IgD-negative memory B cell (primary cell): ENCODE measurements around the gene RNF11. TPM values are rescaled to one million over a fixed set of nuclear protein-coding genes. Genes with fewer than 3 reads are reported as not detected.

Experiments
- H3K27ac Mint-ChIP-seq, 3 donors: one replicate each; pipeline ENCODE4 v1.8.0; 2020 to 2022; ENCODE audit warnings: mild to moderate bottlenecking in 3 of 3, mixed read lengths in 3 of 3, moderate library complexity in 1 of 3
- H3K27me3 Mint-ChIP-seq: one replicate; pipeline ENCODE4 v1.8.0; 2021; ENCODE audit warnings: mixed read lengths
- H3K36me3 Mint-ChIP-seq: one replicate; pipeline ENCODE4 v1.8.0; 2020; ENCODE audit warnings: mild to moderate bottlenecking, mixed read lengths
- H3K4me1 Mint-ChIP-seq, 3 donors: one replicate each; pipeline ENCODE4 v1.8.0; 2020 to 2022; ENCODE audit warnings: mixed read lengths in 3 of 3, mild to moderate bottlenecking in 1 of 3
- H3K4me3 Mint-ChIP-seq, 4 donors: one replicate each; pipeline ENCODE4 v1.8.0; 2020 to 2022; ENCODE audit warnings: mild to moderate bottlenecking in 4 of 4, mixed read lengths in 4 of 4, moderate library complexity in 3 of 4
- H3K9me3 Mint-ChIP-seq, 3 donors: one replicate each; pipeline ENCODE4 v1.8.0; 2020 to 2021; ENCODE audit warnings: mixed read lengths in 3 of 3, mild to moderate bottlenecking in 1 of 3
- polyA plus RNA-seq: library from polyadenylated mRNA; unstranded; fragments of 300-500 nt; fragmentation: Illumina TruSeq; gene quantifications from one replicate; pipeline ENCODE4 v1.2.3, GENCODE V29; 2021

RNF11 gene
- polyA plus RNA-seq, 1 donor from 2014 or later = 14.9 TPM

GRCh38 chr1:51302270-51302669 lies 66.2 kb downstream of the RNF11 start:
- Mint-ChIP-seq H3K4me3 (no peak overlapping the region), H3K9me3 (no peaks in the 10 kb centered on the region), H3K27me3 (peaks cover 6% of the 10 kb centered on the region), H3K27ac (no peak overlapping the region), H3K4me1 (peaks cover 2 to 4% (median 4%) of the 10 kb centered on the region in 3 donors), H3K36me3 (no peaks in the 10 kb centered on the region)

GRCh38 chr1:51302746-51303145 lies 66.7 kb downstream of the RNF11 start:
- Mint-ChIP-seq H3K4me3 (no peak overlapping the region), H3K27ac (no peak overlapping the region), H3K27me3 (peaks cover 4% of the 10 kb centered on the region), H3K4me1 (peaks cover 2 to 4% (median 3%) of the 10 kb centered on the region in 3 donors), H3K9me3 (no peaks in the 10 kb centered on the region), H3K36me3 (no peaks in the 10 kb centered on the region)

GRCh38 chr1:51303315-51303714 lies 67.2 kb downstream of the RNF11 start:
- no peak overlapping the region for H3K27ac Mint-ChIP-seq
- H3K4me1 Mint-ChIP-seq = peaks cover 2 to 4% (median 3%) of the 10 kb centered on the region in 3 donors
- H3K36me3 Mint-ChIP-seq = no peaks in the 10 kb centered on the region
- H3K4me3 Mint-ChIP-seq = no peak overlapping the region
- H3K9me3 Mint-ChIP-seq = no peaks in the 10 kb centered on the region
- peaks cover 4% of the 10 kb centered on the region for H3K27me3 Mint-ChIP-seq

- Mint-ChIP-seq H3K4me3 (peak overlapping the region in 2 of 4 donors; percentile 5 to 72), H3K36me3 (no peaks in the 10 kb centered on the region), H3K9me3 (no peaks in the 10 kb centered on the region), H3K27ac (no peak overlapping the region), H3K4me1 (peaks cover 2 to 4% (median 3%) of the 10 kb centered on the region in 3 donors), H3K27me3 (peaks cover 4% of the 10 kb centered on the region)
Measured at GRCh38 chr1:51303751-51304251, 67.7 kb downstream of the RNF11 start.

GRCh38 chr1:51304360-51304759 lies 68.3 kb downstream of the RNF11 start:
- Mint-ChIP-seq H3K36me3 (no peaks in the 10 kb centered on the region), H3K27ac (peak overlapping the region in 1 of 3 donors; percentile 46), H3K4me3 (peak overlapping the region in 1 of 4 donors; percentile 22), H3K9me3 (no peaks in the 10 kb centered on the region), H3K4me1 (peaks cover 2 to 4% (median 3%) of the 10 kb centered on the region in 3 donors), H3K27me3 (peaks cover 4% of the 10 kb centered on the region)

- no peaks in the 10 kb centered on the region for H3K9me3 Mint-ChIP-seq
- no peak overlapping the region for H3K4me3 Mint-ChIP-seq
- H3K27me3 Mint-ChIP-seq = peaks cover 4% of the 10 kb centered on the region
- H3K36me3 Mint-ChIP-seq = no peaks in the 10 kb centered on the region
- peaks cover 2 to 4% (median 3%) of the 10 kb centered on the region in 3 donors for H3K4me1 Mint-ChIP-seq
- H3K27ac Mint-ChIP-seq = no peak overlapping the region
Measured at GRCh38 chr1:51305371-51305823, 69.3 kb downstream of the RNF11 start.

GRCh38 chr1:51306950-51307349 lies 70.9 kb downstream of the RNF11 start:
- H3K36me3 Mint-ChIP-seq = no peaks in the 10 kb centered on the region
- H3K27ac Mint-ChIP-seq = peak overlapping the region in 1 of 3 donors; percentile 62
- no peak overlapping the region for H3K4me3 Mint-ChIP-seq
- H3K4me1 Mint-ChIP-seq = peaks cover 4 to 8% (median 5%) of the 10 kb centered on the region in 3 donors
- no peaks in the 10 kb centered on the region for H3K9me3 Mint-ChIP-seq
- H3K27me3 Mint-ChIP-seq = peaks cover 4% of the 10 kb centered on the region

GRCh38 chr1:51308636-51309035 lies 72.6 kb downstream of the RNF11 start:
- Mint-ChIP-seq H3K9me3 (no peaks in the 10 kb centered on the region), H3K4me3 (no peak overlapping the region), H3K36me3 (no peaks in the 10 kb centered on the region), H3K27ac (no peak overlapping the region), H3K4me1 (peaks cover 2 to 6% (median 4%) of the 10 kb centered on the region in 3 donors), H3K27me3 (no peaks in the 10 kb centered on the region)

- H3K27ac Mint-ChIP-seq = peak overlapping the region in 1 of 3 donors; percentile 22
- peaks cover 0 to 8% (median 3%) of the 10 kb centered on the region in 3 donors for H3K4me1 Mint-ChIP-seq
- H3K4me3 Mint-ChIP-seq = no peak overlapping the region
- no peaks in the 10 kb centered on the region for H3K36me3 Mint-ChIP-seq
- H3K27me3 Mint-ChIP-seq = no peaks in the 10 kb centered on the region
- H3K9me3 Mint-ChIP-seq = no peaks in the 10 kb centered on the region
Measured at GRCh38 chr1:51309291-51309690, 73.2 kb downstream of the RNF11 start.

- H3K27ac Mint-ChIP-seq = peak overlapping the region in 2 of 3 donors; percentile 25 to 37
- no peaks in the 10 kb centered on the region for H3K36me3 Mint-ChIP-seq
- H3K4me1 Mint-ChIP-seq = peaks cover 0 to 8% (median 3%) of the 10 kb centered on the region in 3 donors
- H3K27me3 Mint-ChIP-seq = no peaks in the 10 kb centered on the region
- no peaks in the 10 kb centered on the region for H3K9me3 Mint-ChIP-seq
- no peak overlapping the region for H3K4me3 Mint-ChIP-seq
Measured at GRCh38 chr1:51310871-51311613, 75.0 kb downstream of the RNF11 start.

GRCh38 chr1:51311826-51312225 lies 75.8 kb downstream of the RNF11 start:
- H3K27ac Mint-ChIP-seq = no peak overlapping the region
- no peaks in the 10 kb centered on the region for H3K9me3 Mint-ChIP-seq
- H3K36me3 Mint-ChIP-seq = no peaks in the 10 kb centered on the region
- no peaks in the 10 kb centered on the region for H3K27me3 Mint-ChIP-seq
- peaks cover 0 to 8% (median 3%) of the 10 kb centered on the region in 3 donors for H3K4me1 Mint-ChIP-seq
- H3K4me3 Mint-ChIP-seq = no peak overlapping the region

GRCh38 chr1:51312718-51313117 lies 76.6 kb downstream of the RNF11 start:
- Mint-ChIP-seq H3K9me3 (no peaks in the 10 kb centered on the region), H3K27me3 (no peaks in the 10 kb centered on the region), H3K36me3 (no peaks in the 10 kb centered on the region), H3K27ac (no peak overlapping the region), H3K4me1 (peaks cover 0 to 8% (median 3%) of the 10 kb centered on the region in 3 donors), H3K4me3 (peak overlapping the region in 1 of 4 donors; percentile 73)

GRCh38 chr1:51313268-51313852 lies 77.3 kb downstream of the RNF11 start:
- Mint-ChIP-seq H3K36me3 (no peaks in the 10 kb centered on the region), H3K9me3 (no peaks in the 10 kb centered on the region), H3K4me3 (no peak overlapping the region), H3K27ac (no peak overlapping the region), H3K4me1 (peaks cover 0 to 8% (median 3%) of the 10 kb centered on the region in 3 donors), H3K27me3 (no peaks in the 10 kb centered on the region)

- no peaks in the 10 kb centered on the region for H3K9me3 Mint-ChIP-seq
- no peaks in the 10 kb centered on the region for H3K27me3 Mint-ChIP-seq
- H3K4me1 Mint-ChIP-seq = peaks cover 0 to 8% (median 3%) of the 10 kb centered on the region in 3 donors
- no peak overlapping the region for H3K4me3 Mint-ChIP-seq
- H3K36me3 Mint-ChIP-seq = no peaks in the 10 kb centered on the region
- H3K27ac Mint-ChIP-seq = peak overlapping the region in 1 of 3 donors; percentile 74
Measured at GRCh38 chr1:51313961-51314777, 78.1 kb downstream of the RNF11 start.

- Mint-ChIP-seq H3K9me3 (no peaks in the 10 kb centered on the region), H3K4me3 (no peak overlapping the region), H3K27ac (no peak overlapping the region), H3K36me3 (no peaks in the 10 kb centered on the region), H3K27me3 (no peaks in the 10 kb centered on the region), H3K4me1 (peaks cover 0 to 8% (median 3%) of the 10 kb centered on the region in 3 donors)
Measured at GRCh38 chr1:51314974-51315373, 78.9 kb downstream of the RNF11 start.
